Epidermal melanocyte (primary cell): Measurements from ENCODE around the gene SCAPER.
"Not testable (repeated sequence)": the region's sequence is repeated elsewhere in the genome, so short reads cannot be mapped to it uniquely, and the experiment has no call there.

Experiments used
- DNase-seq: peaks from one replicate; pipeline ENCODE4 v3.0.0; 2011; ENCODE audit warnings: low spot score; ENCODE audit not compliant: insufficient read length

The SCAPER gene

GRCh38 chr15:76577879-76578512 lies 327.1 kb downstream of the SCAPER start:
- no peak for DNase-seq

GRCh38 chr15:76576523-76577279 lies 328.4 kb downstream of the SCAPER start:
- no peak for DNase-seq

- DNase-seq, result no peak
Observed at GRCh38 chr15:76575679-76576078, 329.5 kb downstream of the SCAPER start.

- no peak for DNase-seq
Observed at GRCh38 chr15:76575274-76575673, 329.9 kb downstream of the SCAPER start.

- DNase-seq, result no peak
Observed at GRCh38 chr15:76572983-76573314, 332.2 kb downstream of the SCAPER start.

GRCh38 chr15:76566276-76566675 lies 338.9 kb downstream of the SCAPER start:
- DNase-seq, result no peak

GRCh38 chr15:76565366-76565765 lies 339.8 kb downstream of the SCAPER start:
- DNase-seq, result no peak

GRCh38 chr15:76555247-76555646 lies 349.9 kb downstream of the SCAPER start:
- no peak for DNase-seq

GRCh38 chr15:76553564-76553963 lies 351.6 kb downstream of the SCAPER start:
- DNase-seq, result no peak

- DNase-seq, result no peak
Observed at GRCh38 chr15:76553102-76553501, 352.0 kb downstream of the SCAPER start.

- DNase-seq, result no peak
Observed at GRCh38 chr15:76546805-76547204, 358.3 kb downstream of the SCAPER start.

GRCh38 chr15:76533995-76534394 lies 371.1 kb downstream of the SCAPER start:
- DNase-seq, result no peak

GRCh38 chr15:76533060-76533820 lies 371.9 kb downstream of the SCAPER start:
- DNase-seq, result no peak

- no peak for DNase-seq
Observed at GRCh38 chr15:76529911-76530310, 375.2 kb downstream of the SCAPER start.

- no peak for DNase-seq
Observed at GRCh38 chr15:76526111-76526510, 379.0 kb downstream of the SCAPER start.

- no peak for DNase-seq
Observed at GRCh38 chr15:76517910-76518309, 387.2 kb downstream of the SCAPER start.

GRCh38 chr15:76514282-76514681 lies 390.9 kb downstream of the SCAPER start:
- no peak for DNase-seq

- no peak for DNase-seq
Observed at GRCh38 chr15:76512971-76513370, 392.2 kb downstream of the SCAPER start.

- not testable (repeated sequence) for DNase-seq
Observed at GRCh38 chr15:76510663-76511062, 394.5 kb downstream of the SCAPER start.

GRCh38 chr15:76503804-76504203 lies 401.3 kb downstream of the SCAPER start:
- DNase-seq, result no peak

- DNase-seq, result no peak
Observed at GRCh38 chr15:76503121-76503520, 402.0 kb downstream of the SCAPER start.

- DNase-seq, result no peak
Observed at GRCh38 chr15:76502678-76503077, 402.5 kb downstream of the SCAPER start.
